HCEC 1CT (cell line): Measurements from ENCODE around the gene SOX10.
"Not testable (repeated sequence)": the region's sequence is repeated elsewhere in the genome, so short reads cannot be mapped to it uniquely, and the experiment has no call there.

ENCODE experiments used
- DNase-seq: peaks from one replicate; pipeline ENCODE4 v3.0.0-alpha.2; 2017

The SOX10 gene

DNA sequence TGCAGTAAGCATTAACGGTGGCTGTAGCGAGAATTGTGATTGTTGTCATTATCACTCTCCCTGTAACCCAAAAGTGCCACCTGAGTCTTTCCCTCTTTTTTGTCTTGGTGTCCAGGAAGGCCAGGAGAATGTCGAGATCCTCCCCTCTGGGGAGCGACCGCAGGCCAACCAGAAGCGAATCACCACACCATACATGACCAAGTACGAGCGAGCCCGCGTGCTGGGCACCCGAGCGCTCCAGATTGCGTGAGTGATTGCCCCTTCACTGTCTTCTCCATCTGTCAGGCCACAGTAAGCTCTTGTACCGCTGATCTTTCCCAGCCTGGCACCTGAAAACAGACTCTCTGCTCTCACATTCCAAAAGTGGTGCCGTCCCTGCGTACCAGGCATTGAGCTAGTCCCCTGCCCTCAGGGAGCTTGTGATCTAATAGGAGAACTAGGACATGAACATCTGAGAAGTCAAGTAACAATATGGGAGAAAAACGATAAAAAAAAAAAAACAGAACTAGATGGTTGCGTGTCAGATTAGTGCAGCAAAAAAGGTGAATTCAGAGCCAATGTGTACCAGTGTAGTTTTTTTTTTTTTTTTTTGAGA is 25.0 kb downstream of the SOX10 start:
- no peak for DNase-seq

DNA sequence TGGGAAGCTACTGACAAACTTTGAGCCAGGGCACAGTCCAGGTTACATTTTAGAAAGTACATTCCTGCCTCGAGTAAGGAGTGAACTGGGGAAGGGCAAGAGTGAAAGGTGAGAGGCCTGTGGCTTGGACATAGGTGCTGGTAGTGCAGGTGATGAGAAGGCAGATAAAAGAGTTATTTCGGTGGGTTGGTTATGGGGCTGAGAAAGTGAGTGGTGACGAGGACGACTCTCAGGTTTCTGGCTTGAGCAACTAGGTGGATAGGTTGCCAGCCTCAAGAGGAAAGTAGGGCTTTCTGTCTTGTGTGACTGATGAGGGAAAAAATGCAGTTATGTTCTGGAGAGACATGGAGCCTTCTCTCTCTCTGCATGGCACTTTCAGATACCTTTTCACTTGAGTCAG is 27.1 kb downstream of the SOX10 start:
- no peak for DNase-seq

DNA sequence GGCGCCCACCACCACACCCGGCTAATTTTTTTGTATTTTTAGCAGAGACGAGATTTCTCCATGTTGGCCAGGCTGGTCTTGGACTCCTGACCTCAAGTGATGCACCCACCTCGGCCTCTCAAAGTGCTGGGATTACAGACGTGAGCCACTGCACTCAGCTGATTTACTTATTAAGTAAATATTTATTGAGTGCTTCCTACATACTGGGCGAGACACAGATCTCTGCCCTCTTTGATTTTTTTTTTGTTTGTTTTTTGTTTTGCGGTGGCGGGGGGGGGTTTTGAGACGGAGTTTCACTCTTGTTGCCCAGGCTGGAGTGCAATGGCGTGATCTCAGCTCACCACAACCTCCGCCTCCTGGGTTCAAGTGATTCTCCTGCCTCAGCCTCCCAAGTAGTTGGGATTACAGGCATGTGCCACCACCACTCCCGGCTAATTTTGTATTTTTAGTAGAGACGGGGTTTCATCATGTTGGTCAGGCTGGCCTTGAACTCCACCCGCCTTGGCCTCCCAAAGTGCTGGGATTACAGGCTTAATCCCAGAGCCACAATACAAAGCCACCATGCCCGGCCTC is 28.4 kb downstream of the SOX10 start:
- DNase-seq: not testable (repeated sequence)

DNA sequence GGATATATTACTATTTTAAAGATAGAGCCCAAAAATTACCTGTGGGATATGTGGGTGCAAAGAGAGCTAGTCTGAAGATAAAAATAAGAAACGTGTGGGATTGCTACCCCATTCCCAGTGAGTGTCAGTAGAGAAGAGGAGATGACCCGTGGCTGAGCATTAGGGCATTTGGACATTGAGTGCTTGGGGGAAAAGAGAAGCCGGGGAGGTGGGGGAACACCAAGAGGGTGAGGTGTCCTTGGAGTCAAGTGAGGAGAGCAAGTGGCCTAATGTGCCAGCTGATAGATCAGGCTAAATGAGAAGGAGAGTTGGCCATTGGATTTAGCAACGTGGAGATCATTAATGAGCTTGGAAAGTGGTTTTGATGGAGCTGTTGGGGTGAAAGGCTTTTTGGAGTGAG is 29.7 kb downstream of the SOX10 start:
- no peak for DNase-seq

DNA sequence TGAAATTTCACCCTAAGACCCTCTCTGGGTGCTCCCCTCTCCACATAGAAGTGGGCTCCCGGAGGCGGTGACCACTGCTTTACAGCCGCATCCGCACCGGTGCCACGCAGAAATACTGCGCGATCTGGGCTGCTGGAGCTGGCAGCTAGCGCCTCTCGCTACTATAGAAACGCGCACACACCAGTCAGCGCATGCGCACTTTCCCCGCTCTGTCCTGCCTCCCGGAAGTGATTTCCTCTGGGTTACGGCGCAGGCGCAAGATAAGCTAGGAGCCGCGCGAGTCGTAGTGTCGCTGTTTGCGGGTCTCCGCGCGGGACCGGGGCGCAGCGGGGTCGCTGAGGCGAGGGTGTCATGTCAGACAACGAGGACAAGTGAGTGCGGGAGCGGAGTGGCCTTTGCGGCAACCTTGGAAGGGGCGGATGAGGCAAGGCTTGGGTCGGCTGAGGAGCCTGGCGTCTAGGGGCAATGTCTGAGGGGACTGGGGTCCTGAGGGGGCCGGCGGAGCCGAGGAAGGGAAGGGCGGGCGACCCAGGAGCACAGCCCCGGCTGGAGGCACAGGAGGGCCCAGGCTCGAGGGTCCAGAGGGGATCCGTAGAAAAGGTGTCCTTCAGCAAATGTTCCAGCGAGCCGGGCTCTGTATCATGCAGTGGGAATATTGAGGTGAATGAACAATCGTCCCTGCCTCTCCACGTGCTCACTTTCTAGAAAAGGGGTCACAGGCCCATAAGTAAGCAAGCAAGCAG is 30.7 kb downstream of the SOX10 start, which contains the start of the genes C22orf23 and POLR2F:
Gene C22orf23 (minus strand): TSS at position 165 of the 743 bp plus-strand sequence. CDS start 452 bp downstream, outside the sequence.
Gene POLR2F (plus strand): TSS at position 263 of the 743 bp plus-strand sequence. CDS start 89 bp downstream, at position 352.
- peak; percentile 90 for DNase-seq

DNA sequence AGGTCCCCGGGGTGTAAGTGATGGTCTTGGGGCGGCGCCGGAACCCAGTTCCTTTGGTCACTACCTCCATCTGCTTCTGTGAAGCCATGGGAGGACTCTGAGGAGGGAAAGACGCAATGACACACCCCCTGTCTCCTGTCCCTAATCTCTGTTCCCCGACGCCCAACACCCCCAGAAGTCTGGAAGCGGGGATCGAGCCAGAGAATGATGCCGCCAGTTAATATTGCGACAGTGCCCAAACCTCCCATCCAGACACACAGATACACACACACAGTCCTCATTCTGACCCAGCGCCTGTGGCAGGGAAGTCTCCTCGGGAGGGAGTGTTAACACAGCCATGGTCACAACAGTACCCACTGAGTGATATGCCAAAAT is 31.3 kb downstream of the SOX10 start:
- DNase-seq: no peak

DNA sequence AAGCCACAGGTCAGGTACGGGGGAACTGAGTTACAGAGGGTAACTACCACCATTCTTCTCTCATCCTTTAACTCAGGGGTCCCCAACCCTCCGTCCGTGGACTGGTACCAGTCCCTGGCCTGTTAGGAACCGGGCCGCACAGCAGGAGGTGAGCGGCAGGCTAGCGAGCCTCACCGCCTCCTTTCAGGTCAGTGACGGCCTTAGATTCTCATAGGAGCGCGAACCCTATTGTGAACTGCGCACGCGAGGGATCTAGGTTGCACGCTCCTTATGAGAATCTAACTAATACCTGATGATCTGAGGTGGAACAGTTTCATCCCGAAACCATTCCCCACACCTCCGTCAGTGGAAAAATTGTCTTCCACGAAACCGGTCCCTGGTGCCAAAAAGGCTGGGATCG is 31.7 kb downstream of the SOX10 start:
- not testable (repeated sequence) for DNase-seq

DNA sequence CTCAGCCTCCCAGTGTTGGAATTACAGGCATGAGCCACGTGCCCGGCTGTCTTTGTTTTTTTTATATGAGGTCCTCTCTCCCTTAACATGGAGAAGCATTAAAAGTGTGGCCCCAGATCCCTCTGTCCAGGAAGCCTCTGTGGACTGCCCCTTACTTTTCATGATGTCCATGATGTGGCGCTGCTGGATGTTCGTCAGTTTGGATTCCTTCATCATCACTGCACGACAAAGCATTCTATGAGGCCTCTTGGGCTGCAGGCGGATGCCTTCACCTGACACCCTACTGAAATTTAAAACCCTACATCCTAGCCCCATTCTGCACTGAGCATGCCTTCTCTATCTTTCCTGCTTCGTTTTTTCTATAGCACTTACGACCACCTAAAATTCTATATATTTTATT is 33.0 kb downstream of the SOX10 start:
- DNase-seq: no peak

DNA sequence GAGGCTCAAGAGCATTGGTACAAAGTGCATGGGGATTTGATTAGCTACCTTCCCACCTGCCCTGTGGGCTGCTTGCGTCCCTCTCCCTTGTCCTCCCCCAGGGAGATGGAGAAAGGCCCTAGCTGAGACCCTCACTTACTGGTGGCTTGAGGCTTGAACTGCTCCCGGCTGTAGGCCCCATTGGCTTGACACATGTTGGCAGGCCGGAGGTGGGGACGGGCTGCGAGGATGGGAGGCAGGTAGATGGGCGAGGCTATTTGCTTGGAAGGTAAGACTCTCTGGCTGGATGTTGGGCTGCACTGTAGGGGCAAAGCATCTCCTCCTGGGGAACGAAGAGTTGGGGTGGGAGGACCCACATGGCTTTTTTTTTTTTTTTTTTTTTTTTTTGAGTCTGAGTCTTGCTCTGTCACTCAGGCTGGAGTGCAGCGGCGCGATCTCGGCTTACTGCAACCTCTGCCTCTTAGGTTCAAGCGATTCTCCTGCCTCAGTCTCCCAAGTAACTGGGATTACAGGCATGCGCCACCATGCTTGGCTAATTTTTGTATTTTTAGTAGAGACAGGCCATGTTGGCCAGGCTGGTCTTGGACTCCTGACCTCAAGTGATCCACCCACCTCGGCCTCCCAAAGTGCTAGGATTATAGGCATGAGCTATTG is 37.1 kb downstream of the SOX10 start:
- DNase-seq: not testable (repeated sequence)

DNA sequence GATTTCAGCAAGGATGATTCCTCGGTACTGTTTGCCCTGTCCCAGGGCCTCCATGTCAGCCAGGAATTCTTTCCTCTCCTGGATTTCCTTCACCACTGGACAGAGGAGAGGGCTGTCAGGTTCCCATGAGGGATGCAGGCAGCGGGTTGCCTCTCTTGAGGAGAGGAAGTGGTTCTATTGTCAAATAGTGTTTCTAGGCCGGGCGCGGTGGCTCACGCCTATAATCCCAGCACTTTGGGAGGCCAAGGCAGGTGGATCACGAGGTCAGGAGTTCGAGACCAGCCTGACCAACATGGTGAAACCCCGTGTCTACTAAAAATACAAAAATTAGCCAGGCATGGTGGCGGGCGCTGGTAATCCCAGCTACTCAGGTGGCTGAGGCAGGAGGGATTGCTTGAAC is 39.9 kb downstream of the SOX10 start:
- DNase-seq: not testable (repeated sequence)

DNA sequence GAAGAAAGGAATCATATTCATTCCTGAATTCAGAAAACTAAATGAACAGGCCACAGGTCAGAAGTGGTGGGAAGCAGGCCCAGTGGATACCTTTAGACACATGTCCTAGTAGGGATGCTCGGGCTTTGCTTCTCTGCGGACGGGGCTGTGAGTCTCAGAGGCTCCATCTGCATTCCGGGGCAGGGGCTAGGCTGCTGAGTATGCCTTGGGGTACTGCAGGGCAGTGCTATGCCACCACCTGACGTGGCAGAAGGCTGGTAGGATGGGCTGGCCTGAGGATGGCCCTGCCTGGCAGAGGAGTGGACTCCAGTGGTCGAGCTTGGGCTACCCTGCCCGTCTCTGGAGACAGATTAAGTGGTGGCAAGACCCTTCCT is 40.5 kb downstream of the SOX10 start:
- DNase-seq: no peak

DNA sequence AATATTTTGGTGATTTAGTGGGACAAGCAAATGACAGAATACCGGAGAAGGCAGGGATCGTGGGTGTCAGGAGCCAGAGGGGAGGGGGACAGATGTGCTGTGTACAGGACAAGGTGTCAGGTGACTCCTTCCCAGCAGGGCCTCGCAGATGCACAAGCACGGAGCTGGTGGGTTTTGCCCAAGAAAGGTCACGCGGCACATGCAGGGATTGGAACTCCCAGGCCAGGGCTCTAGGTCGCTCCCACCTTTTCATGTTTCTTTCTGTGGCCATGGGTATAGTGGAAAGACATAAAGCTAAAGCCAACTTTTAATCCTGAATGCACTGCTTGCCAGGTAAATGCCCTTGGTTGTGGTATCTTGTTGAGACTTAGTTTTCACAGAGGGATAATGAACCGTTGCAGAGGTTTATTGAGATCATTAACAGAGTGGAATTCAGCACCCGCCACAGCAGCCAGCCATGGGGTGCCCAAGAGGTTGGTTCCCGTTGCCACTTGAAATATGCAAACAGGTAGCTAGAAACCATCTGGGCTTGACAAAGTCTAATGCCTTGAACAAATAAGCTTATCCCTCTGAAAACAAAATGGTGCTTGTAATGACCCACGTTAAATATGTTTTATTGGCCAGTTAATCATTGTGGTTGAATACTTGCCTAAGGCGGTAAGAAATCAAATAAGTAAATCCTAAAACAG is 41.1 kb downstream of the SOX10 start:
- DNase-seq: no peak

DNA sequence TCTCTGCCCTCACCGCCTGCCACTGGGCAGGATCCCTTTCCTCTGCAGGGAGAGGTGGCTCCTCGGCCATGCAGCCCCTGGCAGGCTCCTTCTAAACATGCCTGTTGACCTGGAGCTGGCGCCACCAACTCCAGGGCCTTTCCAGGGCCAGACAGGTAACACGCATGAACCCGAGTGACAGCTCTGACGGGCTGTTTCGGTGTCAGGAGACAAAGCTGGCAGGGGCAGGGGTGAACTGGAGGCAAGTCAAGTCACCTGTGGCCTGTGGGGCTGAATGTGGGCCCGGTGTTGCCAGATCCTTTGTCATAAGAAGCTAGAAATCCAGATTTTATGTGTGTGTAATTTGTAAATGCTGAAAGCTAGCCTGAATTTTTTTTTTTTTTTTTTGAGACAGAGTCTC is 42.2 kb downstream of the SOX10 start:
- no peak for DNase-seq

DNA sequence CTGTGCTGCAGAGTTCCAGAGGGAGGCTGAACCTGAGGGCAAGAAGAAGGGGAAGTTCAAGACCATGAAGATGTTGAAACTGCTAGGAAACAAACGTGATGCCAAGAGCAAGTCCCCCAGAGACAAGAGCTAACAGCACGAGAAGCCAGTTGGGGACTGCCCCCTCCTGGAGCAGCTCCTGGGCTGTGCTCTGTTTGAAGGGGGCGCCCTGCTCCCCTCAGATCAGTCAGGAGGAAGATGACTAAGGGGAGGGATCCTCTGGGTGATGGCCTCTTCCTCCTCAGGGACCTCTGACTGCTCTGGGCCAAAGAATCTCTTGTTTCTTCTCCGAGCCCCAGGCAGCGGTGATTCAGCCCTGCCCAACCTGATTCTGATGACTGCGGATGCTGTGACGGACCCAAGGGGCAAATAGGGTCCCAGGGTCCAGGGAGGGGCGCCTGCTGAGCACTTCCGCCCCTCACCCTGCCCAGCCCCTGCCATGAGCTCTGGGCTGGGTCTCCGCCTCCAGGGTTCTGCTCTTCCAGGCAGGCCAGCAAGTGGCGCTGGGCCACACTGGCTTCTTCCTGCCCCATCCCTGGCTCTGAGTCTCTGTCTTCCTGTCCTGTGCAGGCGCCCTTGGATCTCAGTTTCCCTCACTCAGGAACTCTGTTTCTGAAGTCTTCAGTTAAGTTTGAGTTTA is 43.5 kb downstream of the SOX10 start:
- DNase-seq: no peak

DNA sequence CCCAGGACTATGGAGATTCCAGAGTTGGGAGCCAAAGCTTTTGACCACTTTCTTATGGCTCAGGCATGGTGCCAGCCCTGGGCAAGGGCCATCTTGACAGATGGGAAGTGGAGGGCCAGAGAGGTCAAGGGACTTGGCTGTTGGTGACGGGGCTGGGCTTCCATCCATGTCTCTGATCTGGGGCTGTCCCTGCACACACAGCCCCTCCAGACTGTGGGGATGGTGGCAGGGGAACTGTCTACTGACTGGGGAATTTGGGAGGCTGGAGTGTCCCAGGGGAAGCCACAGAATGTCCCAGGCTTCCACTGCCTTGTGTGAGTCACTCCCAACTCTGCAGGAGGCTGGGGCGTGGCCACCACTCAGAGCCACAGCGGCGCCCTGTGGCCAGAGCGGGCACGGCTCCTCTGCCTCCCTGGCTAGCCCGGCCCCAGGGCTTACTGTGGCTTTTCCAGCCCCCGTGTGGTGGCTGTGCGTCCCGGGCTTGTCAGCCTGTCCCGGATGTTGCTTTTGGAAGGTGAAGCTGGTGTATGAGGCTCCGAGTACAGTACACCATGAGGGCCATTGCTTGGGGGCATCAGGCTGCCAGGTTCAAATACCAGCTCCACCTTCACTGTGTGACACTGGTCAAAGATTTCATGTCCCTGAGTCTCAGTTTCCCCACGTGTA is 50.5 kb downstream of the SOX10 start:
- DNase-seq: peak; percentile 91

DNA sequence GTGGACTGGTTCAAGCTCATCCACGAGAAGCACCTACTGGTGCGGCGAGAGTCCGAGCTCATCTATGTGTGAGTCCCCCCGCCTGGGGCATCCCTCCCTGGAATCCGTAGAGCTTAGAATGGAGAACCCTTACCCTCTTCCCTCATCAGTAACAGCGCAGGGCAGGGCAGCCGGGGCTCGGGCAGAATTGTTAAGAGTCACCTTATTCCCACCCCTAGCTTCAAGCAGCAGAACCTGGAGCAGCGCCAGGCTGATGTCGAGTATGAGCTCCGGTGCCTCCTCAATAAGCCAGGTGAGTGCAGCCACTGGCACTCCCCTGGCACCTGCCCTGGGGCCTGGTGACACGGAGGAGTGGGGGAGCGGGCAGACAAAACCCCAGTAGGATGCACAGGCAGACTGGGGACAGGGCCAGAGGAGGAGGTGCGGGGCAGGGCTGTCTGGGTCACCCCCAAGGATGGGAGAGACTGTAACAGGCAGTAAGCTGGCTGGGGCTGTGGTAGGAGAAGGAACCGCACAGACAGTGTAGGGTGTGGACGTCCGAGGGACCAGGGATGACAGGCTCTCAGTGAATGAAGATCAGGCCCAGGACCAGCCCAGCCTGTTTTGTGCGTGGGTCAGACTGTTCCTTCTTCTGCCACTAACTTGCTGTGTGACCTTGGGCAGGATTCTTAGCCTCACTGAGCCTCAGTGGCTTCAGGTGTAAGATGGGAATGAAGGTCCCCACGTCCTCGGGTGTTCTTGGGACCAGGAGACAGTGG is 51.4 kb downstream of the SOX10 start:
- DNase-seq: no peak

DNA sequence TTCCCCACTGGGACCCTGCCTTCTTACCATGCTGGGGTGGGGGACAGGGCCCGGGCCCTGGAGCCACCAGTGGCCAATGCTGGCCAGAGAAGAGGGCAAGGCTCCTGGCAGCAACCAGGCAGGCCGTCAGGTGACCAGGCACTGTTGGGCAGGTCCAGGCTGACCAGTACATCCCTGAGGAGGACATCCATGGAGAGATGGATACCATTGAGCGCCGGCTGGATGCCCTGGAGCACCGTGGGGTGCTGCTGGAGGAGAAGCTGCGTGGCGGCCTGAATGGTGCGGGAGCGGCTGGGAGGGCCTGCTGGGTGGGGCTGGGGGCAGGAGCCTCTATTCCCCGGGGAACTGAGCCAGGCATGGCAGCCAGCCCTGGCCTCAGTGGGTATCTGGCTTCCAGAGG is 52.0 kb downstream of the SOX10 start:
- DNase-seq: no peak

DNA sequence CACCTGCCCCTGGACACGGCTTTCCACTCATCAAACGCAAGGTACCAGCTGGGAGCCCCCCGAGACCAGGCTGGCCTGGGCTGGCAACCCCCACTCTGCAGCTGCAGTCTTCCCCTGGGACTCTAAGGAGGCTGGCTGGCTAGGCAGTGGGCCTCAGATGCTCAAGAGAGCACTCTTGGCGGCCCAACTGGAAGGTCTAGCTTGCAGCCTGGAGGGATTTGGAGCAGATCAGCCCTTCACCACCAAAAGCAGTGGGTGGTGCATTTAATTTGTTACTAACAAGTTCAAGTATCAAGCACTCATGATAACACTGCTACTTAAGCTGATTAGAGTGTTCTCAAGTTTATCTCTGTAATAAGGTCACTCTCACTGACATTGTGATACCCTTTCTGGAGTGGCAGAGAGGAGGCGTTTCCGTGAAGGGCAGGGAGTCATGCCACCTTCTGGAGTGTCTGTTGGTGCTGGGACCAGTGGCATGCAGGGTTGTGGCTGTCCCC is 52.4 kb downstream of the SOX10 start:
- no peak for DNase-seq

DNA sequence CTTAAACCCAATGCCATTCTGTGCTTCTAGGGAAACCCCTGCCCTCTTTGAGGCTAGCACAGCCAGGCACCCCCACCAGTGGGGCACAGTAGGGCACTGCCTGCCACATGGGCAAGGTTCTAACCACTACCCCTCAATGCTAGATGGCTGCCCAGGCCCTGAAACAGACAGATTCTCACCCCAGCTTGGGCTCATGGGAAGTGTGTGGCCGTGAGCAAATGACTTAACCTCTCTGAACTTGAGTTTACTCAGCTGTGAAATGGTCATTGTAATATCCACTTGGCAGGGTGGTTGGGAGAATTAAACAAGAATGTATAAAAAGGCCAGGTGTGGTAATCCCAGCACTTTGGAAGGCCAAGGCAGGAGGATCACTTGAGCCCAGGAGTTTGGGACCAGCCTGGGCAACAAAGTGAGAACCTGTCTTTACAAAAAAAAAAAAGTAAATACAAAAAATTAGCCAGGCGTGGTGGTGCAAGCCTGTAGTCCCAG is 53.4 kb downstream of the SOX10 start:
- DNase-seq: no peak

DNA sequence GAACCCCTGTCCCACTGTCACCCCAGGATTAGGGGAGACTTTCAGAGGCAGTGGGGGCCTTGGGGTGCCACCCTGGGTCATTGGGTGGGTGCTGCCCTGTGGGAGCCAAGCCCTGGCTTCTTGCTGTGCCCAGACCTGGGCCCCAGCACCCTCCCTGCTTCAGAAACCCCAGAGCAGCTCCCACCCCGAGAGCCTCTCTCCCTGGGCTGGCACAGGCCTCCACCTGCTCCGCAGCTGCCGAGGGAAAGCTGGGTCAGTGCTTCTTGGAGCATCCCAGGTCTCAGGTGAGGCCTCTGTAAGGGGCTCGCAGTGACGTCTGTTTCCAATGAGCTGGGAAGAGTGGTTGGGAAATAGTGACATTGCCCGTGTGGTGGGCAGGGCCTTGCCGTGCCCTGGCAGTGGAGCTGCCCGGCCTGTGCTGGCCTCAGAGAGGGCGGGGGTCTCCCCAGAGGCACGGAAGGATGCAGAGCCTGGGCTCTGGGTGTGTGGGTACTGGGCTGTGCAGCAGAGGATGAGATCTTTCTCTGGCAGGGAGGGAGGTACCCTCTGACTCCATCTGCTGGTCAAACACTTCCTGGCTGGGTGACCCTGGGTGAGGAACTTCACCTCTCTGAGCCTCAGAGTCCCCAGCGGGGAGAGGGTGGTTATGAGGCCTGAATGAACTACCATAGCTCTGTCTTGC is 53.9 kb downstream of the SOX10 start:
- peak; percentile 29 for DNase-seq
